HCT116 (cell line): ENCODE results near the gene RANGAP1. TPM values are rescaled to one million over a fixed set of nuclear protein-coding genes. Genes with fewer than 3 reads are reported as not detected.

ENCODE experiments used
- ATAC-seq: fragments of 200-7000 bp; cut with Tn5 transposase; 2 replicates; pipeline ENCODE4 v1.9.1; 2020; ENCODE audit warnings: mild to moderate bottlenecking, moderate library complexity
- BruUV-seq: library from RNA; stranded (reverse); fragments of 400-500 nt; replicated peaks from 2 replicates; lab custom pipeline; 2021; lab: Mats Ljungman, UMichigan
- CTCF ChIA-PET: fragments of 300-600 bp; sonication (Branson Sonifier 250); formaldehyde crosslinking; loops from one replicate; lab custom pipeline; 2021; ENCODE audit warnings: antibody characterized with exemption; lab: Charles Lee
- POLR2A ChIA-PET: fragments of 300-600, 350-600 bp; sonication (Branson Sonifier 250); formaldehyde crosslinking; loops from one replicate; lab custom pipeline; 2021; ENCODE audit warnings: antibody characterized with exemption; lab: Charles Lee
- RAD21 ChIA-PET, 2 experiments: fragments of 300-600 bp; sonication (Branson Sonifier 250); formaldehyde crosslinking; loops; one replicate each; lab custom pipeline; 2023; ENCODE audit warnings: low total read pairs in 2 of 2; ENCODE audit not compliant: uncharacterized antibody in 2 of 2, unreplicated experiment in 2 of 2, low non-redundant PET in 1 of 2; lab: Charles Lee
- DNase-seq: peaks from one replicate; pipeline ENCODE4 v3.0.0-alpha.2; 2010; ENCODE audit warnings: low read depth, low spot score
- H2AFZ ChIP-seq: fragments of 200-600 bp; shearing (Covaris generic), sonication (generic); 2 replicates; pipeline ENCODE4 v1.6.1; 2017; ENCODE audit warnings: low read depth, mixed run types, mixed read lengths, antibody characterized with exemption, low read length; ENCODE audit not compliant: poor library complexity, severe bottlenecking
- H3K27ac ChIP-seq: 2 replicates; pipeline ENCODE4 v1.5.1; 2012; ENCODE audit warnings: low read depth, low read length
- H3K27me3 ChIP-seq: fragments of 200-600 bp; sonication (generic); 2 replicates; pipeline ENCODE4 v1.6.1; 2016; ENCODE audit warnings: mixed run types, low read length, mixed read lengths; ENCODE audit not compliant: insufficient read depth
- H3K36me3 ChIP-seq, 2 experiments: fragments of 200-500 bp in 1 of 2; fragments of 200-600 bp in 1 of 2; sonication (Bioruptor generic) in 1 of 2; sonication (generic) in 1 of 2; 2 replicates each; pipeline versions ENCODE4 v1.5.1 to v1.6.1; 2014 to 2016; ENCODE audit warnings: low read length in 2 of 2, inconsistent platforms in 1 of 2, mixed read lengths in 1 of 2, mixed run types in 1 of 2; ENCODE audit not compliant: insufficient read depth in 2 of 2, control insufficient read depth in 1 of 2
- H3K4me1 ChIP-seq, 2 experiments: fragments of 200-600 bp in 1 of 2; sonication (generic) in 1 of 2; 2 replicates each; pipeline versions ENCODE4 v1.5.1 to v1.6.1; 2012 to 2017; ENCODE audit warnings: low read length in 2 of 2, inconsistent platforms in 1 of 2, mild to moderate bottlenecking in 1 of 2, mixed read lengths in 1 of 2, mixed run types in 1 of 2, moderate library complexity in 1 of 2; ENCODE audit not compliant: insufficient read depth in 2 of 2, control insufficient read depth in 1 of 2
- H3K4me2 ChIP-seq: fragments of 200-600 bp; sonication (generic); 2 replicates; pipeline ENCODE4 v1.6.1; 2017; ENCODE audit warnings: mixed run types, low read length, mixed read lengths
- H3K4me3 ChIP-seq, 2 experiments: fragments of 200-600 bp in 1 of 2; sonication (generic) in 1 of 2; replicated peaks in 1 of 2; 2 replicates each; pipeline ENCODE4 v1.5.1; 2011 to 2016; ENCODE audit warnings: low read length in 2 of 2, control low read depth in 1 of 2, low read depth in 1 of 2, mild to moderate bottlenecking in 1 of 2, mixed read lengths in 1 of 2, mixed run types in 1 of 2
- H3K79me2 ChIP-seq: fragments of 200-600 bp; sonication (generic); 2 replicates; pipeline ENCODE4 v1.6.1; 2017; ENCODE audit warnings: mild to moderate bottlenecking, mixed run types, low read length, moderate library complexity, mixed read lengths; ENCODE audit not compliant: insufficient read depth
- H3K9ac ChIP-seq: fragments of 200-600 bp; sonication (generic); 2 replicates; pipeline ENCODE4 v1.6.1; 2016; ENCODE audit warnings: low read length, mixed read lengths
- H3K9me2 ChIP-seq: fragments of 200-600 bp; sonication (generic), shearing (Covaris generic); 2 replicates; pipeline ENCODE4 v1.6.1; 2017; ENCODE audit warnings: mixed run types, mild to moderate bottlenecking, moderate library complexity; ENCODE audit not compliant: insufficient read depth
- H3K9me3 ChIP-seq, 2 experiments: fragments of 200-500 bp in 1 of 2; fragments of 200-600 bp in 1 of 2; sonication (Bioruptor generic) in 1 of 2; sonication (generic) in 1 of 2; 2 replicates each; pipeline ENCODE4 v1.6.1; 2014 to 2017; ENCODE audit warnings: low read length in 2 of 2, mixed read lengths in 2 of 2, inconsistent platforms in 1 of 2, low read depth in 1 of 2, mild to moderate bottlenecking in 1 of 2, mixed run types in 1 of 2, moderate library complexity in 1 of 2; ENCODE audit not compliant: control insufficient read depth in 1 of 2, insufficient read depth in 1 of 2
- H4K20me1 ChIP-seq: fragments of 200-600 bp; sonication (generic), shearing (Covaris generic); 2 replicates; pipeline ENCODE4 v1.6.1; 2017; ENCODE audit warnings: mixed run types, mild to moderate bottlenecking, moderate library complexity; ENCODE audit not compliant: insufficient read depth
- CBX3 ChIP-seq: IDR thresholded peaks from 2 replicates; pipeline ENCODE4 v1.6.1; 2012; ENCODE audit warnings: low read depth
- EGR1 ChIP-seq: IDR thresholded peaks from 2 replicates; pipeline ENCODE4 v1.6.1; 2012; ENCODE audit warnings: low read depth
- EZH2 ChIP-seq: fragments of 200-600 bp; sonication (generic); IDR thresholded peaks from 2 replicates; pipeline ENCODE4 v1.6.1; 2017; ENCODE audit warnings: antibody characterized with exemption, mixed run types
- FOSL1 ChIP-seq: IDR thresholded peaks from 2 replicates; pipeline ENCODE4 v1.6.1; 2012; ENCODE audit warnings: low read depth
- JUND ChIP-seq: IDR thresholded peaks from 2 replicates; pipeline ENCODE4 v1.6.1; 2012
- POLR2AphosphoS5 ChIP-seq: IDR thresholded peaks from 2 replicates; pipeline ENCODE4 v1.6.1; 2011; ENCODE audit warnings: mild to moderate bottlenecking, low read depth, low read length, moderate library complexity
- RAD21 ChIP-seq: IDR thresholded peaks from 2 replicates; pipeline ENCODE4 v1.6.1; 2012; ENCODE audit warnings: low read depth, mild to moderate bottlenecking
- SP1 ChIP-seq: IDR thresholded peaks from 2 replicates; pipeline ENCODE4 v1.6.1; 2012; ENCODE audit warnings: low read depth
- YY1 ChIP-seq: IDR thresholded peaks from 2 replicates; pipeline ENCODE4 v1.6.1; 2011; ENCODE audit warnings: low read length, low read depth, moderate library complexity, mild to moderate bottlenecking; ENCODE audit not compliant: insufficient replicate concordance; ENCODE audit errors: extremely low read depth
- ZFX ChIP-seq: fragments of 450-650 bp; IDR thresholded peaks from 2 replicates; pipeline ENCODE4 v1.6.1; 2017
- ZNF274 ChIP-seq: fragments of 200-500 bp; sonication (Bioruptor generic); IDR thresholded peaks from 2 replicates; pipeline ENCODE4 v1.6.1; 2014; ENCODE audit warnings: mild to moderate bottlenecking, low read depth, low read length, inconsistent platforms
- intact Hi-C: fragments of 100-400 bp; cut with micrococcal nuclease; formaldehyde crosslinking; loops from 2 replicates; pipeline ENCODE4 v1.10.0; 2022
- total RNA-seq: library from RNA; stranded (reverse); gene quantifications from one replicate; pipeline ENCODE4 v1.2.1, GENCODE V29; 2021; ENCODE audit not compliant: unreplicated experiment
- TF ChIP-seq, protein P1 (sequence below): IDR thresholded peaks from 2 replicates; pipeline ENCODE4 v1.6.1; 2011; ENCODE audit warnings: mild to moderate bottlenecking, low read length, moderate library complexity; ENCODE audit not compliant: insufficient replicate concordance; ENCODE audit errors: extremely low read depth

The RANGAP1 gene
- total RNA-seq, 1 experiment from 2014 or later: 121 TPM

DNA sequence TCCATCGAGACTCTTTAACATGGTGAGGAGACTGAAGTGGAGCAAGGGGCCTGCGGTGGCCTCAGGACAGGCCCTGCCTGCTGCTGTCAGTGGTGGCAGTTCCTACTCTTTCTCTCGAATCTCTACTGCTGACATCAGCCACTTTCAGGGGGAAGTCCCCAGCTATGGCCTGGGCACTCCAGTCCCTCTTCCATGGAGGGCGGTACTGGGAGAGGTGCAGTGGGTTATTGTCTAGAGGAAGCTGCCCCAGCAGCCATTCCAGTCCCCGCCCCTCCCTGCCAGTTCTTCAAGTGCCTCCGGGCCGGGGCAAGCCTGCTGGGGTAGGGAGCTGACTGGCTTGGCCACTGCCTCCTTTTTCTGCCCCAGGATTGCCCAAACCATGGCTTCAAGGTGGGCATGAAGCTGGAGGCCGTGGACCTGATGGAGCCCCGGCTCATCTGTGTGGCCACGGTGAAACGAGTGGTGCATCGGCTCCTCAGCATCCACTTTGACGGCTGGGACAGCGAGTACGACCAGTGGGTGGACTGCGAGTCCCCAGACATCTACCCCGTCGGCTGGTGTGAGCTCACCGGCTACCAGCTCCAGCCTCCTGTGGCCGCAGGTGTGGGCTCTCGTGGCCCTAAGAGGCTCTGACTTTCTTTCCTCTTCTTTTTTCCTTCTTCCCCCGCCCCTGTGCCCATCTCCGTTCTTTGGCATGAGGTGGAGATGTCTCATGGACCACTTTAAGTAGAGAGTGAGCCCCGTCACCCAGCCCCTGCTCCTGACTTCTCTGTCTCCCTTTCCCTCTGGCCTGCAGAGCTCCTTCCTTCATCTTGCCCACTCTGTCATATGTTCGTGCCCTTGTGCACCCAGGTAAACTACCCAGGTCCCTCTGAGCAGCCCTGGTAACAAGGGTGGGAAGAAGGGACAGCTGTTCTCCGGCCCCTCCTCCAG is 59.0 kb downstream of the RANGAP1 start:
- Histone ChIP-seq H3K27ac (no peak overlapping the region), H3K4me1 (no peaks in the 10 kb centered on the region), H3K27me3 (no peaks in the 10 kb centered on the region), H2AFZ (no peak overlapping the region), H3K79me2 (no peaks in the 10 kb centered on the region), H4K20me1 (no peaks in the 10 kb centered on the region)
- CTCF ChIA-PET: no interaction called here
- RAD21 ChIA-PET: no interaction called here
- no peak for DNase-seq
- POLR2A ChIA-PET: no interaction called here
- TF ChIP-seq EZH2 (no peak), ZNF274 (no peak), FOSL1 (no peak), EGR1 (no peak), SP1 (no peak), POLR2AphosphoS5 (no peak), YY1 (no peak), JUND (no peak), CBX3 (no peak), RAD21 (no peak), ZFX (no peak)
- TF ChIP-seq, protein P1, sequence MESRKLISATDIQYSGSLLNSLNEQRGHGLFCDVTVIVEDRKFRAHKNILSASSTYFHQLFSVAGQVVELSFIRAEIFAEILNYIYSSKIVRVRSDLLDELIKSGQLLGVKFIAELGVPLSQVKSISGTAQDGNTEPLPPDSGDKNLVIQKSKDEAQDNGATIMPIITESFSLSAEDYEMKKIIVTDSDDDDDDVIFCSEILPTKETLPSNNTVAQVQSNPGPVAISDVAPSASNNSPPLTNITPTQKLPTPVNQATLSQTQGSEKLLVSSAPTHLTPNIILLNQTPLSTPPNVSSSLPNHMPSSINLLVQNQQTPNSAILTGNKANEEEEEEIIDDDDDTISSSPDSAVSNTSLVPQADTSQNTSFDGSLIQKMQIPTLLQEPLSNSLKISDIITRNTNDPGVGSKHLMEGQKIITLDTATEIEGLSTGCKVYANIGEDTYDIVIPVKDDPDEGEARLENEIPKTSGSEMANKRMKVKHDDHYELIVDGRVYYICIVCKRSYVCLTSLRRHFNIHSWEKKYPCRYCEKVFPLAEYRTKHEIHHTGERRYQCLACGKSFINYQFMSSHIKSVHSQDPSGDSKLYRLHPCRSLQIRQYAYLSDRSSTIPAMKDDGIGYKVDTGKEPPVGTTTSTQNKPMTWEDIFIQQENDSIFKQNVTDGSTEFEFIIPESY: no peak
- TF ChIP-seq, all 23 proteins: peak for 0
- no peak overlapping the region for H3K4me3 ChIP-seq
- no peaks in the 10 kb centered on the region for H3K9me3 ChIP-seq
- BruUV-seq: no TSS peak
- no peak overlapping the region for H3K4me2 ChIP-seq
- H3K9ac ChIP-seq: no peak overlapping the region
- peaks cover 0 to 3% of the 10 kb centered on the region in 2 experiments; a peak in 1 of 4 replicates for H3K36me3 ChIP-seq
- intact Hi-C loops: no loop called here
- H3K9me2 ChIP-seq: no peaks in the 10 kb centered on the region
- no peak for ATAC-seq
